Dendritic cell treated with granulocyte-macrophage colony-stimulating factor and Interleukin-4, amounts not matched to agents 40 ng/mL and 50 ng/mL, for 4 days (primary cell): ENCODE results near the gene IFNLR1.

Experiments used
- H3K27ac Mint-ChIP-seq: one replicate; pipeline ENCODE4 v1.8.0; 2022; ENCODE audit warnings: mild to moderate bottlenecking, mixed read lengths
- H3K27me3 Mint-ChIP-seq: one replicate; pipeline ENCODE4 v1.8.0; 2022; ENCODE audit warnings: mild to moderate bottlenecking, mixed read lengths
- H3K36me3 Mint-ChIP-seq: one replicate; pipeline ENCODE4 v1.8.0; 2022; ENCODE audit warnings: low read depth, mixed read lengths
- H3K4me1 Mint-ChIP-seq: one replicate; pipeline ENCODE4 v1.8.0; 2022; ENCODE audit warnings: low read depth, mixed read lengths
- H3K4me3 Mint-ChIP-seq: one replicate; pipeline ENCODE4 v1.8.0; 2022; ENCODE audit warnings: mild to moderate bottlenecking, moderate library complexity, mixed read lengths
- H3K9me3 Mint-ChIP-seq: one replicate; pipeline ENCODE4 v1.8.0; 2022; ENCODE audit warnings: mixed read lengths
- intact Hi-C: fragments of 100-400 bp; cut with micrococcal nuclease; formaldehyde crosslinking; loops from one replicate; pipeline ENCODE4 v1.15.0; 2022

Gene IFNLR1

DNA sequence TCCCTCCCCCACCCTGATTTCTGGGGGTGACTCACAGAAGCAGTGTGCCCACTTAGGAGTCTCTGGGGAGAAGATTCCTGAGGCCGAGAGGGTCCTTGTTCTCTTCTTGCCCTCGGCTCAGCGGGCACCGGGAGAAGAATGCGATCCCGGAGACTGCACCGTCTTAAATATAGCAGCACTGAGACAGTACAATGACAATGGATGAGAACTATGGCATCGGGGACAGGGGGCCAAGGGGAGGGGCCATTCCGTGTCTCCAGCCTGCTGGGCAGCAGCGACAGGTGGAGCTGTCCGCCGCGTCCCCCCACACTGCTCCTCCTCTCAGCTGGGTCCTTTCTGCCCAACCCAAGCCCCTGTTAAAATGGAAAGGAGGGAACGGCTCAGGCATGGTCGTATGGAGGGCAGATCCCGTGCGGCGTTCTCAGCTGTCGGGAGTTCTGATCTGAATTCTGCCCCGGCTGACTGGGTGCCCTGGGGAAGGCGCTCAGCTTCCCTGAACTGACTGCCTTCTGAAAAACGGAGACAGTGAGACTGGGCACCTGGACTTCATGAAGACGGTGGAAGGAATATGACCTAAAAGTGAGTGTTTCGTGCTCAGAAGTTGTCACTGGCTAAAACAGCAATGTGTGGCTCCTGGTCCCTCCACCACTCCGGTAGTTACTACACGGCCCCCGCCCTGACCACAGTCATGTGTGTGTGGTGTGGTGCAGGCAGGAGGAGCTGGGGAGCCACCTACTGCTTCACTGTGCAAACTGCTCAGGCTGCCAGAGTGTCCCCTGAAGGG is 74.9 kb downstream of the IFNLR1 start, which contains the start of gene MYOM3:
MYOM3 (minus strand) TSS at position 140 of the 784 bp plus-strand sequence. CDS start 3,499 bp downstream, outside the sequence.
- intact Hi-C loops = no loop called here

DNA sequence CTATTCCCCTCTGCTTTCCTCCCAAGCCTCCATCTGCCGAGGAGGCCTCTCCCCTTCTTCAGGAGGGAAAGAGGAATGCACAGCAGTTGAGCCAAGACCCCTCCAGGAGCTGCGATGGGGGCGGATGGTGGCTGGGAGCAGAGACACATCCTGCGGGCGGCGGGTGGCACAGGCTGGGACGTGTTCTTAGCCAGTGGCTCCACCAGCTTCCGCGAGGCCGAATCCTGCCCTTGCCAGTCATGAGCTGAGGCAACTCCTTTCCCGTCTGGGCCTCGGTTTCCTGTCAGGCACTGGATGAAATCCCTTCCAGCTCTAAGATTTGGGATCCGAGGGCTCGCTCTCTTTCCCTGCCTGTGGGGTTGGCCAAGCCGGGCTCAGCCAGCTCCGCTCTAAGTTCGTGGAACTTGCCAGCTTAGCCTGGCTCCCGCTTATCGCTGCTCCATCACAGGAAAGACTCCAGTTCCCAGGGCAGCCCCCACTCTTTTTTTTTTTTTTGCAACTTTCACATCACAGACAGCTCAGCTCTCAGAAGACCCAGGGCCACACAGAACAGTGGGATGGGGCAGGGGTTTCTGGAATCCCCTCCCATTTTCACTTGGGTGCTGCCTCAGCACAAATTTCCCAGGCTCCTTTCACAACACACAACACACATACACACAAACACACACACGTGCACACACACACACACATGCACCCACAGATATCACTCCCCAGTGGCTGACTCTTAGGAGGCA is 75.7 kb downstream of the IFNLR1 start:
- no peaks in the 10 kb centered on the region for H3K36me3 Mint-ChIP-seq
- no peak overlapping the region for H3K27ac Mint-ChIP-seq
- intact Hi-C loops = no loop called here
- peaks cover 9% of the 10 kb centered on the region for H3K4me1 Mint-ChIP-seq
- H3K27me3 Mint-ChIP-seq = peaks cover 34% of the 10 kb centered on the region
- H3K9me3 Mint-ChIP-seq = no peaks in the 10 kb centered on the region
- no peak overlapping the region for H3K4me3 Mint-ChIP-seq

More for the DNA sequence above, 74.9 kb downstream of the IFNLR1 start, which contains the start of gene MYOM3:
- H3K4me3 Mint-ChIP-seq = no peak within 1 kb of the TSS
- H3K9me3 Mint-ChIP-seq = no peaks in the 10 kb centered on the region
- H3K27me3 Mint-ChIP-seq = peaks cover 34% of the 10 kb centered on the region
- no peaks in the 10 kb centered on the region for H3K36me3 Mint-ChIP-seq
- no peak within 1 kb of the TSS for H3K27ac Mint-ChIP-seq
- H3K4me1 Mint-ChIP-seq = peaks cover 9% of the 10 kb centered on the region

DNA sequence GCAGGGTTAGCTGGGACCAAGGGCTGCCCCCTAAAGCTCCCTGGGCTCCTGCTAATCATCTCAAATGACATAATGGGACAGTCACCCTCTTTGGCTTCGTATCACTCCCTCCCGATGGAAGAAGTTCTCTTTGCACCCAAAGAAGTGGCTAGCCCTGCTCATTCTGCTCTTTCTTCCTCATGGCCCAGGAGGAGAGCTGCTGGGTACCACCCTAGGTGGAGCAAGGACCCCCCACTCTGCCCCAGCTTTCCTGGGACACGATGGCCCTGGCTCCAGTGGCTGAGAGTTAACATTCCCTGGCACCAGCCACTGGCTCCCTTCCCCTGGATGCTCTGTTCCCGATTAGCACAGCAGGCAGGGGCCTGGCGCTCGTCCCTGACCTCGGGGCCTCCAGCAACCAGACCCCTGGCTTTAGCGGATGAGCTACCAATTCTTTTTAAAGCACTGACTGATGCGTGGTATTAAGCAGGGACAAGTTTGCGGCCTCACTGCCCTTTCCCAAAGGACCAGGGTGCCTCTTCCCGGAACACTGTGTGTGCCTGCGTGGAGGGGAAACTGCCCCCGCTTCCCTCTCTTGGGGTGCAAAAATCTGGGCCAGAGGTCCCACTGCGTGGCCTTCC is 76.3 kb downstream of the IFNLR1 start:
- intact Hi-C loops = no loop called here
- peaks cover 31% of the 10 kb centered on the region for H3K27me3 Mint-ChIP-seq
- peaks cover 9% of the 10 kb centered on the region for H3K4me1 Mint-ChIP-seq
- H3K4me3 Mint-ChIP-seq = no peak overlapping the region
- H3K9me3 Mint-ChIP-seq = no peaks in the 10 kb centered on the region
- H3K27ac Mint-ChIP-seq = no peak overlapping the region
- no peaks in the 10 kb centered on the region for H3K36me3 Mint-ChIP-seq

DNA sequence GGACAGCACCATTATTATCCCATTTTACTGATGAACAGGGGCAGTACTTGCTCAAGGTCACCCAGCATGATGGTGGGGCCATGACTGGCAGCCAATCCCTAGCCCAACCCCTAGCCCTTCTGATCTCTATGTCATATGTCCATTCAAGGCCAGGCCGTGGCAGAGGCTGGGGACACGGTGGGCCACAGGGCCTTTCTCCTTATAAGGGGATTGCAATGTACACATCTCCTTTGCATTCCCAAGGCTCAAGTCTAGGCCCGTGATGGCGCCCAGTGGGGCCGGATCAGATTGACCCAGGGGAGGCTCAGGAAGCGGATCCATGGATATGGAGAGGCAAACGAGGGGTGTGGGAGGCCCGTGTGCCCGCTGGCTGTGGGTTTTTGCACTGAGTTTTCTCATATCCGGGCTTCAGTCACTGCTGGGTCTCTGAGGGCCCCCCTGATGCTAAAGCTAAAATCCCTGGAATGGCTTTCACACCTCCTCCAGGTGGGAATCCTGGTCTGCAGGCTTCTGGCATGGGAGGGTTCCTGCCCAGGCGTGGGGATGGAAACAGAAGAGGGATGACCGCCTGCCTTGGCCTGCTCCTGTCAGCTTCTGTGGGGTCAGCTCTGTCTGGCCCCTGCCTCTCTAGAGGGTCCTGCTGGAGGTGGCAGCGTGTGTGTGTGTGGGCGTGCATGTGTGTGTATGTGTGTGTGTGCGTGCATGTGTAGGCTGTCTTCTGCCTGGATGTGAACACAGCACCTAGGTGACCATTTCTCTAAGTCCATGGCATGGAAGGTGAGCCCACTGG is 77.2 kb downstream of the IFNLR1 start:
- Mint-ChIP-seq H3K36me3 (no peaks in the 10 kb centered on the region), H3K27me3 (peaks cover 29% of the 10 kb centered on the region), H3K4me1 (peaks cover 9% of the 10 kb centered on the region), H3K4me3 (no peak overlapping the region), H3K9me3 (no peaks in the 10 kb centered on the region), H3K27ac (no peak overlapping the region)
- intact Hi-C loops = no loop called here

DNA sequence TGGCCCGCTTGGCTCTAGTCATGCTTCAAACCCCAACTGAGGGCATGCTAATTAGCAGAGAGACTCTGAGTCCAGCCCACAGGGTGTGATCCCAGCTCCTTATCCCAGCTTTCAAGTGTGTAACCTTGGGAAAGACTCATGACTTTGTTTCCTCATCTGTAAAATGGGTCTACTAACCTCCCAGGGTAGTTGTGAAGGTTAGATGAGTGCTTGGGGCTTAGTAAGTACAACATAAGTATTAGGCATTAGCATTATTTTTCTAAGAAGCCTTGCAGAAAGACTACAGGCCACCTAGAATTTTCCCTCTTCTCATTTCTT is 78.0 kb downstream of the IFNLR1 start:
- Mint-ChIP-seq H3K4me1 (peaks cover 9% of the 10 kb centered on the region), H3K27me3 (peaks cover 25% of the 10 kb centered on the region), H3K27ac (no peak overlapping the region), H3K4me3 (no peak overlapping the region), H3K9me3 (no peaks in the 10 kb centered on the region), H3K36me3 (no peaks in the 10 kb centered on the region)
- intact Hi-C loops = no loop called here

GRCh38 chr1:24108334-24109165 is 78.5 kb downstream of the IFNLR1 start:
- intact Hi-C loops = no loop called here
- H3K27ac Mint-ChIP-seq = no peak overlapping the region
- no peak overlapping the region for H3K4me3 Mint-ChIP-seq
- peaks cover 24% of the 10 kb centered on the region for H3K27me3 Mint-ChIP-seq
- peaks cover 9% of the 10 kb centered on the region for H3K4me1 Mint-ChIP-seq
- no peaks in the 10 kb centered on the region for H3K9me3 Mint-ChIP-seq
- no peaks in the 10 kb centered on the region for H3K36me3 Mint-ChIP-seq

DNA sequence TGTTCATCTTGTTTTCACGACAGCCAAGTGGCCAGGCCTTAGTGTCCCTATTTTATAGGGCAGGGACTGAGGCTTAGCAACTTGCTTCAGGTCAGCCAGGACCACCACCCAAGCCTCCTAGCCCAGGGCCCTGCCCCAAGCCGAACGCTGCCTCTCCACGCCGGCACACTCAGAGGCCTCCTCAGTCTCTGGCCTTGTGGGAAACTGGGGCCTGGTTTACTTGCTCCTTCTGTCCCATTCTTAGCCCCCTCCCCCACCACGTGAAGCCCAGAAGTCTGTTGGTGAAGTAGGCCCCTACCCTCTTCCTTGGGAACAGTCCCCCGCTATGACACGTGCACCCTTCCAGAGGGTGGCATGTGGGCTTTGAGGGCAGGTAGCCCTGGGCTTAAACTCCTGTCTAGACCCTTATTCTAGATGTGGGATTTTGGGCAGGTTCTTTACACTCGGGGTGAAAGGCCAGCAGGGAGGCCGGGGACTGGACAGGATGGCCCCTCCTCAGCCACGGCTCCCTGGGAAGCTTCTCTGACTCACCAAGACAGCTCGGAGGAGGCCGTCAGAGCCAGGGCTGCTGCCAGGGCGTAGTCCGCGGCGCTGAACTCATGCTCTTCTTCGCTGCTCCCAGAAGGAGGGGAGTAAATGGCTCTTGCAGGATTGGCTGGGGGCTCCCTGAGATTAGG is 79.5 kb downstream of the IFNLR1 start:
- Mint-ChIP-seq H3K36me3 (no peaks in the 10 kb centered on the region), H3K27ac (no peak overlapping the region), H3K9me3 (no peaks in the 10 kb centered on the region), H3K4me1 (peaks cover 9% of the 10 kb centered on the region), H3K4me3 (no peak overlapping the region), H3K27me3 (peaks cover 16% of the 10 kb centered on the region)
- intact Hi-C loops = no loop called here

- intact Hi-C loops = no loop called here
- no peaks in the 10 kb centered on the region for H3K36me3 Mint-ChIP-seq
- no peak overlapping the region for H3K4me3 Mint-ChIP-seq
- H3K4me1 Mint-ChIP-seq = no peaks in the 10 kb centered on the region
- H3K9me3 Mint-ChIP-seq = no peaks in the 10 kb centered on the region
- H3K27me3 Mint-ChIP-seq = peaks cover 1% of the 10 kb centered on the region
- H3K27ac Mint-ChIP-seq = no peak overlapping the region
These were observed 81.5 kb downstream of the IFNLR1 start for GRCh38 chr1:24105368-24106160.

GRCh38 chr1:24104854-24105253 is 82.2 kb downstream of the IFNLR1 start:
- H3K4me1 Mint-ChIP-seq = no peaks in the 10 kb centered on the region
- no peaks in the 10 kb centered on the region for H3K36me3 Mint-ChIP-seq
- peaks cover 1% of the 10 kb centered on the region for H3K27me3 Mint-ChIP-seq
- no peak overlapping the region for H3K4me3 Mint-ChIP-seq
- no peak overlapping the region for H3K27ac Mint-ChIP-seq
- intact Hi-C loops = no loop called here
- no peaks in the 10 kb centered on the region for H3K9me3 Mint-ChIP-seq
